HG03097 (cell line): ENCODE results near the gene FAM3B.
"Not testable (repeated sequence)": the region's sequence is repeated elsewhere in the genome, so short reads cannot be mapped to it uniquely, and the experiment has no call there.

Experiments
- ATAC-seq: cut with Tn5 transposase; IDR thresholded peaks from one replicate; pipeline ENCODE4 v1.9.1; 2021; ENCODE audit not compliant: unreplicated experiment, low FRiP score

Gene FAM3B, protein sequence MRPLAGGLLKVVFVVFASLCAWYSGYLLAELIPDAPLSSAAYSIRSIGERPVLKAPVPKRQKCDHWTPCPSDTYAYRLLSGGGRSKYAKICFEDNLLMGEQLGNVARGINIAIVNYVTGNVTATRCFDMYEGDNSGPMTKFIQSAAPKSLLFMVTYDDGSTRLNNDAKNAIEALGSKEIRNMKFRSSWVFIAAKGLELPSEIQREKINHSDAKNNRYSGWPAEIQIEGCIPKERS

DNA sequence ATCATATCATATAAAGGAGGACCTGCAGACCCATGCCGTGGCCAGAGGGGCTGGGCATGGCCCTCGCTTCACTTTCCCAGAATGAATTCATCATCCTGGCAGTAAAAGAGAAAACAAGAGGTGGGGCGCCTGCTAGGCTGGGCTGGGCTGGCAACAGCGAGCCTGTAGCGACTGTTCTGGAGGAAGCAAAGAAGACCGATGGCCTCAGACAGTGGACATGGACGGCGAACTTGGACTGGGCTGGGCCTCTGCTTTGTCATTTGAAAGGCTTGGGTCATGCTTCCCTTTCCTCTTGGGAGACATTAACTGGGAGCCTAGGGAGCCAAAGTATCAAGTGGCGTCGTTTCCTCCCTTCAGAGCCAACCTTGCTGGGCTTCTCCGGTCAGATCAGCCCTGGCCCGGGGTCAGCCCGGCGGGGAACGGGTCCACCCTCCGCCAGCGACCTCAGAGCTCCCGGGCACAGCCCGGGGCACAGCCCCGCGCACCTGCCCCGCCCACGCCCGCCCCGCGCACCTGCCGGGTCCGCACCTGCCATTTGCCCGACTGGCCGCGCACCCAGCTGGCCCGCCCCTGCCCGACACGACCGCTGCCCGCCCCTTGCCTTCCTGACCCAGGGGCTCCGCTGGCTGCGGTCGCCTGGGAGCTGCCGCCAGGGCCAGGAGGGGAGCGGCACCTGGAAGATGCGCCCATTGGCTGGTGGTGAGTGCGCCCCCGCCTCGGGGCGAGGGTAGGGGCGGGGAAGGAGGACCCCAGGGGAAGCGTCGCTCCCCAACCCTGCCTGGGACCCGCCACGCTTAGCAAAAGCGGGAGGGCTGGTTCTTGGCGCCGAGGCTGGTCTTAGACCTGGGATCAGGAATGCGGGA lies at the start of gene FAM3B:
Gene FAM3B (plus strand): TSS at position 602 of the 863 bp plus-strand sequence. CDS start 79 bp downstream, at position 681.
- no peak for ATAC-seq

DNA sequence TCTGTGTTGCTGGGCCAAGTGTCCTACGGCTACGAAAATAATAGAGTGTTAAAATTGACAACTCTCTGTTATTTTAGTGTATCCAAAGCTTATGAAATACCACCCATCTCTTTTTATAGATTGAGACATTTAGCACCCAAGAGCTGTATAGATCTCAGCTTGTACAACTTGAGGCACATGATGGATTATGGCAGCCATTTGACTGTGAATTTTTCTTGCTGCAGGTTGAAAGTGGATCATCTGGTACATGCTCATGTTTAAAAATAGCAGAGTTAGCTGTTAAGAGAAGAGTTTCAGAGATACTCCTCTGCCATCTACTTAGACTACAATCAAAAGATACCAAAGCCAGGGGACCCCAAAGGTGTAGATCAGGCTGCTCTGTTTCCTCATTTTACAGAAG lies 49.3 kb upstream of the FAM3B start:
- ATAC-seq: no peak

DNA sequence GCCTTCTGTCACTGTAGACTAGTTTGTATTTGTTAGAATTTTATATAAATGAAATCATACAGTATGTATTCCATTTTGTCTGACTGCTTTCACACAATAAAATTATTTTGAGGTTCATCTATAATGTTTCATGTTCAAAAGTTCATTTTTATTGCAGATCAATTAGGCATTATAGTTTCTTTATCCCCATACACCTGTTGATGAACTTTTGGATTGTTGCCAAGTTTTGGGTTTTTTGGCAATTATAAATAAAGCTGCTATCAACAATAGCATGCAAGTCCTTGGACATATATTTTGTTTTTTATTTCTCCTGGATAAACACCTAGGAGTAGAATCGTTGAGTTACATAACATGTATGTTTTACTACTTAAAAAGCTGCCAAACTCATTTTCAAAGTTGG lies 47.1 kb upstream of the FAM3B start:
- ATAC-seq: no peak

DNA sequence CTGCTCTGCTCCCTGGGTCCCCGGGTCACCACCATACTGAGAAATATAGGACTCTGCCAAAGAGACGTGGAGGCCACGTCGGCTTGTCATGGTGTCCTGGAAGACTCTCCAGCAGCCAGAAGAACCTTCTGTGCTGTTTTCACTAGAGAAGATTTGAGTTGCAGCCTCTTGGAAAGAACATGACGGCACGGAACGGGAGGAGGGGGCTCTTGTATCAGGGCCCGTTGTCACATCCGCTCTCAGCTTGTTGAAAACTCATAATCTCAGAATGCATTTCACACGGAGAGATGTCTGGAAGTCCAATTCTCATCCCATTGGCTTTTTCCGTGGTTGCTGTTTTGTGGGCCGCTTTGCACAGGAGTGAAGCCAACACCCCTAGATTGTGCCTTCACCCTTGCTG lies 39.4 kb upstream of the FAM3B start:
- ATAC-seq: no peak

DNA sequence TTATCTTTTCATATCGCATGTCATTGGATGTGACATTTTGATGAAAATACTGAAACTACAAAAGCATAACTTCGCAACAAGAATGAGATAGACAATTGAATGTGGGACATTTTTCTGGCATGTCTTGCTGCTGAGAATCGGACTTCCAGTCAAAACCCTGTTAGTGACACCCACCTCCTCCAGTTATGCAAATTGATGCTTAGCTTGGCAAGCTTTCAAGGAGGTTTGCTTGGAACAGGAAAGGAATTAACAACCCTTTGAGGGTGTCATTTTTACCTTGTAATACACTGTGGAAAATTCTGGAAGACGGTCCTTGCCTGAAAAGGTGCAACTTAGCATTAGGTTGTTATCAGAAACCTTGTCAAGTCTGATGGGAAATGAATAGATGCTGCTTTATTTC lies 38.8 kb upstream of the FAM3B start:
- no peak for ATAC-seq

GRCh38 chr21:41280115-41280919 lies 36.3 kb upstream of the FAM3B start:
- no peak for ATAC-seq

DNA sequence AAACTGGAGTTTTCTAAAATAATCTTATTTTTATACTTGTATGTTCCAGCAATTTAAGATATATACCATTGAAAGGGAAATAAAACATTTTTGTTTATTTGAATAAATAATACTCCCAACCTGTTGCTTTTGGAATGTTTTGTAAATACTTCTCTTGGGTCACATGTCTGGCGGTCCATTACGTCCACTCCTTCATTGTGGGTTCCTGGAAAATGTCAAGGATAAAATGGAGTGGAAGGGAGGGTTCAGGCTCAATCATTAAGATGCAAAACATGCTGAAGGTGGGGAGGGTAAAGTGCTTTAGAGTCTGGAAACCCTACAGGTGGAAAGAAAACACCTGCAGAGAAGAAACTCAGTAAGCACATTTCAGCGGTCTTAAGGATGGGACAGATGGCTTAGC lies 34.2 kb upstream of the FAM3B start:
- ATAC-seq: no peak

- no peak for ATAC-seq
Observed at GRCh38 chr21:41283211-41283818, 33.3 kb upstream of the FAM3B start.

GRCh38 chr21:41289431-41289830 lies 27.2 kb upstream of the FAM3B start:
- ATAC-seq: no peak

DNA sequence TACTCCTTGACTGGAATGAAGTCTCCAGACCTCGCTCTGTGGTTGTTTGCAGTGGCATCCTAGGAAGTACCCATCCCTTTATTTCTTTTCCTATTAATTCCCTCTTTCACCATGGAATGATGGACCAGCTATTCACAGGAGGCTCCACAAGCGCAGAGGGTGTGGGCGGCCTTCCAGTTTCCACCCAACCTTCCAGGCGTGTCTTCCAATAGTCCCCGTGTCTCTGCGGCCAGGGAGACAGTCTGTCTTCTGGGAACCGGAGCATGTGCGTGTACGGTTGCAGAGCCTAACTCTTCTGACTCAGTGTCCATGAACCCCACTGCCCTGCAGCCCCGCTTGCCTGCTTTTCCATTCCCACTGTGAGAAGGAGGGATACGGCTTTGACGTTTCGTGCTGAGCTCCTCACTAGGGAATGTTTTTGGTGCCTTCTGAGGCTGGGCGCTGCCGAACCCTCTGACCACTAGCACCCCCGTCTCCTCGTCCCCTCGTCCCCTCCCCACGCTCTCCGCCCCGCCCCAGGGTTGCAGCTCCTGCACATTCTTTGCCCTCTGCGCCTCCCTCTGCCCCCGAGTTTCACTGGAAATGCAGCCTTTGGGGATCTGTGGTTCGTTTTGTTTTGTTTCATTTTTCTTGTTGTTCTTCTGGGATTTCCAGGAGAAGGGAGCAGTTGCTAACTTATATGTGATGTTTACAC lies 26.3 kb upstream of the FAM3B start:
- ATAC-seq: no peak

GRCh38 chr21:41294548-41295231 lies 21.9 kb upstream of the FAM3B start:
- no peak for ATAC-seq

DNA sequence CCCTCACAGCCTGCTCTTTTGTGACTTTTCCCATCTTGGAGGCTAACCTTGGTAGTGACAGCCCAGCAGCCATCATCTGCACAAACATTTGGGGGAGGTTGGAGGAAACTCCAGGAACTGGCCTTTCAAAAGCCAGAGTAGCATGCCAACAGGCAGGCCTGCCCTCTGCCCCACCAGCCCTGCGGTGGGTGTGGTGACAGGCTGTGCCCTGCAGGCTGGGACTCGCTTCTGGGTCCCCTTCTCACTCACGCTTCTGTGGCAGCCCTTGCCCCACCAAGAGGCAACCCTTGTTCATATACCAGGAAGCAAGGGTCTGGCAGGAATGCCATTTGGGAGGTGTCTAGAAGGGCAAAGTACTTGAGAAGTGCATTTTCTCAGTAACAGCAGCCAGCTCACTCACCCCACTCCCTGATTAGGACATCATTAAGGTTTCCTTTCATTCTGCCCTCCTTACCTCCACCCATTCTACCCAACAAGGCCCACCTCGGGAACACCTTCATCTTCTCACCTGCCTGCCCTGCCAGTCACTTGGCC lies 20.8 kb upstream of the FAM3B start:
- ATAC-seq: no peak

GRCh38 chr21:41302976-41303375 lies 13.6 kb upstream of the FAM3B start:
- no peak for ATAC-seq

DNA sequence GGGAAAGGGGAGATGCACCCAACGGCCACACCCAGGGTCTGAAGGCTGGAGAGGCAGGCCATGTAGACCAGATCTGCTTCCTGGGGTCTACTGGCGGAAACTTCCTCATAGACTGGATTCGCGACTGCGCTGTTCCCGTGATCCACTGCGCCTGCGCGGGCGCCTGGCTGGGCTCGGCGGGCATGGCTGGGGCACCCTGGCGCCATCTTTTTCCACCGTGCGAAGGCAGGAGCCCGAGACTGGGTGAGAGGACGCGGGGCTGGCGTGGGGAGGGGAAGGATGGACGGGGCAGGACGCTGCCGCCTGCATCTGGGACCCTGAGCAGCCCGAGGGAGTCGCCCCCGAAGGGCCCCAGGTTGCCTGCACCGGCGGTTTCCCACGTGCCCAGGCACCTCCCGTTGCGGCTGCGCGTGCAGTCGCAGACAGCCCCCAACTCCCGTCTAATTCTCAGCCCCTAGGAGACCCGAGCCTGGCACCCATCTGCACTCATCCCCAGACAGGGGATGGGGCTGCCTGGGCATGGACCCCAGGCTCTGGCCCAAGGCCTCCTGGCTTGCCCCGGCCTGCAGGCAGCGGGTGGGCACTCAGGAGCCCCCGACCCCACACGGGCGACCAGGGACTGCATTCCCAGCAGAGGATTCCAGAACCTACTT lies 12.4 kb upstream of the FAM3B start:
- no peak for ATAC-seq

GRCh38 chr21:41307219-41307618 lies 9.4 kb upstream of the FAM3B start:
- ATAC-seq: no peak

GRCh38 chr21:41313285-41314164 lies 3.1 kb upstream of the FAM3B start:
- not testable (repeated sequence) for ATAC-seq

- ATAC-seq: no peak
Observed at GRCh38 chr21:41315726-41316125, 875 bp upstream of the FAM3B start.

GRCh38 chr21:41317063-41317392 lies 427 bp downstream of the FAM3B start:
- no peak for ATAC-seq
